SIG-M5 (cell line): ENCODE data around the gene UMAD1.

Experiments
- DNase-seq: peaks from one replicate; lab custom pipeline; 2025; lab: John Stamatoyannopoulos, UW

UMAD1 gene

GRCh38 chr7:7693881-7694280 lies 53.3 kb downstream of the UMAD1 start:
- no peak for DNase-seq

DNA sequence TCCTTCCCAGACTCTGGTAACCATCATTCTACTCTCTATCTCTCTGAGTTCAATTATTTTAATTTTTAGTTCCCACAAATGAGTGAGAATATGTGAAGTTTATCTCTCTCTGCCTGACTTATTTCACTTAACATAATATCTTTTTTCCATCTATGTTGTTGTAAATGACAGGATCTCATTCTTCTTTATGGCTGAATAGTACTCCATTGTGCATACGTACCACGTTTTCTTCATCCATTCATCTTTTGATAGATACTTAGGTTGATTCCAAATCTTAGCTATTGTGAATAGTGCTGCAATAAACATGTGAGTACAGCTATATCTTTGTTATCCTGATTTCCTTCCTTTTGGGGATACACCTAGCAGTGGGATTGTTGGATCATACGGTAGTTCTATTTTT lies 54.0 kb downstream of the UMAD1 start:
- DNase-seq, result no peak

DNA sequence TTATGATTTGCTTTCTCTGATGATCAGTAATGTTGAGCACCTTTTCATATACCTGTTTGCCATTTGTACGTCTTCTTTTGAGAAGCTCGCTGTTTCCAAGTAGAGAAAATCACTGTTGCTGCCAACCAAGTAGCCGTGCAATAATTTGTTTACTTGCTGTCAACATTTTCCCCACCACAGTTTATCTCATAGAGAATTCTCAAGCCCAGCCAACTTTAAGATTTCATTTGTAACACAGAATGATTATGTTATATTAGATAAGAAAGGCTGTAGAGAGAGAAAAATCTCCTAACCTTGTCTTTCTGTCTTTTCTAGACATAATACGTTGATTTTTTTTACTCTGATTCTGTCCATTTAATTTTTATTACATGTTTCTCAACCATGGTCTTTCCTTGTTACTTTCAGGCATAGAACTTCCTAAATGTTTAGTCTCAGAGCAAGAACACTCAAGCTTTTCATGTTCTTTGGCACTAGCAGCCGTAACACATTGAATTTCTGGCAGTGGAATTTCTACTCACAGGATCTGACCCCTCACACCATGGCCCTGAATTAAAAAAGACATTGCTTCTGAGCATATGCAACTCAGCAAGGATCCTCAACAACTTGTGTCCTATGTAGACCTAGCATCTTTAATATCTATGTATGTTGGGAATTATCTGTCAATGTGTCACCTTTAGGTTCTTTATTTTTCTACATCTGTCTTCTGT lies 54.7 kb downstream of the UMAD1 start:
- DNase-seq, result no peak

- no peak for DNase-seq
Measured at GRCh38 chr7:7696458-7697119, 56.0 kb downstream of the UMAD1 start.

- DNase-seq, result no peak
Measured at GRCh38 chr7:7698930-7699329, 58.4 kb downstream of the UMAD1 start.

- no peak for DNase-seq
Measured at GRCh38 chr7:7699380-7699779, 58.8 kb downstream of the UMAD1 start.

DNA sequence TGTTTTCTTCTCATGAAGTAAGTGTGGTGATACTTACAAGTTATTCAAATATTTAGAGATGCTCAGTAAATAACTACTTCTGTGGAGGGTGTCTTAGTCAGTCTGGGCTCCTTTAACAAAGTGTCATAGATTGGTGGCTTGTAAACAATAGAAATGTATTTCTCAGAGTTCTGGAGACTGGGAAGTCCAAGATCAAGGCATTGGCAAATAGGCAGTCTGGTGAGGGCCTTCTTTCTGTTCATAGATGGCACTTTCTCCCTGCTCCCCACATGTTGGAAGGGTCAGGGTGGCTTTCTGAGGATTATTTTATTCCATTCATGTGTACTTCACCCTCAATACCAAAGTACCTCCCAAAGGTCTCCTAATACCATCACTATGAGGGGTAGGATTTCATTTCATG lies 59.4 kb downstream of the UMAD1 start:
- no peak for DNase-seq

DNA sequence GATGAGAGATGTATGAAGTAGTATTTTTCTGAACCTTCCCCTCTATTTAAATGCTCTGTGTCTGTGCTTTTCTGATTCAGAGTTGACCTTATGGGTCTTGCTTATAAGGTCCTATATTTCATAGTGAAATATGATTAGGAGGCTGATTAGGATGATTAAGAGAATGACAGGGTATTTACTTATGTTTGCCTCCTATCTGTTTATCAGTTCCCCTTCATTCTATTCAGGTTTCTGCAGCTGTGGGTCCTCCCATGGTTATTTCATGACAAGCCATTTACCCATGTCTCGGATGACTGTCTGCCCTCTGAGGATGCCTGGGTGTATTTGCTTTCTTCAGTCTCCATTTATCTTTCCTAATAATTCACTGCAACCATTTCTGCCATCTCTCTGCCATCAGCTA lies 61.0 kb downstream of the UMAD1 start:
- DNase-seq, result no peak

- no peak for DNase-seq
Measured at GRCh38 chr7:7702826-7703225, 62.3 kb downstream of the UMAD1 start.

DNA sequence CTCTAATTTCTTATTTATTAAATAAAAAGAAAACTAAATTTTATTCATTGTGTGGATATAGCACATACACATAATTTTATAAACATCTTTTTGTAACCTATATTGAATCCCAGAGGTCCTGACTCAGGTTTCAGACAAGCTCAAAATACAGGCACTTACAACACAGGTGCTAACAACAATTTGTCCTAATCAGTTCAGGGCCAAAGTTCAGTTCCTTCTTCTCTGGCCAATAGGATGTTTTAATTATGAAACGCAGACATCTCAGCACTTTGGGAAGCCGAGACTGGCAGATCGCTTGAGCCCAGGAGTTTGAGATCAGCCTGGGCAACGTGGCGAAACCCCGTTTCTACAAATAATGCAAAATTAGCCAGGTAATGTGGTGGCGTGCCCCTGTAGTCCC lies 62.9 kb downstream of the UMAD1 start:
- no peak for DNase-seq

GRCh38 chr7:7704867-7705266 lies 64.3 kb downstream of the UMAD1 start:
- DNase-seq, result no peak

DNA sequence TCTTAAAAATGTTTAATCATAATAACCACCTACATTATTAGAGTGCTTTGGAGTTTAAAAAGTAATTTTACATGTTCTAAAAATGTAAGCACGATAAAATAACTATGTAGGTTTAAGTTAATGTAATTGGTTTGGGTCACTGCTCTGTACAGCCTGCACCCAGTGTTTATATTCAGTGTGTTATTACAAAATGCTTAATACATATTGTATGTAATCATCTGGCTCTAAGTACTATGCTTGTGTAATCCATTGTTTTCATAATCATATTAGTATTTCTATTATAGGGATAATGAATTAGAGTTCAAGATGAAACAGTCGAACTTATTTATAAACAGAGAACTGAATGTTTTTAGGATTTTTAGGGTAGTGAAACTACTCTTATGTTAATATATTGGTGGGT lies 64.8 kb downstream of the UMAD1 start:
- DNase-seq, result no peak

DNA sequence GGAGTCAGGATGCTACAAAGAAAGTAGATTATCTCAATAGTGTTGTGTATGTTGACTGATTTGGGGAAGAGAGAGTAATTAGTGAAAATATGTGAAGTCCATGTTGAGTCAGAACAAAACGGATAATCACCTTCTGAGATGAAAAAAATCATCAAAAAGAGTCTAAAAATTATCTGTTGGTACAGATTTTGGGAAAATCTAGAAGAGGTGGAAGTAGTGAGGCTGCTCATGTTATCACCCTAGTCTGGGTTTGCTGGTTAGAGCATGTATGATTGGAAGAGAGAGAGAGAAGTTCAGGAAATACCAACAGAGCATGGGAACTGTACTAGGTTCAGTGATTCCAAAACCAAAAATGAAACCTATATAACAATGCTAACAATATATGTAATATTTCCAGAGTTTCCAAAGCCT lies 65.6 kb downstream of the UMAD1 start:
- no peak for DNase-seq

- DNase-seq, result no peak
Measured at GRCh38 chr7:7706556-7707172, 66.1 kb downstream of the UMAD1 start.

DNA sequence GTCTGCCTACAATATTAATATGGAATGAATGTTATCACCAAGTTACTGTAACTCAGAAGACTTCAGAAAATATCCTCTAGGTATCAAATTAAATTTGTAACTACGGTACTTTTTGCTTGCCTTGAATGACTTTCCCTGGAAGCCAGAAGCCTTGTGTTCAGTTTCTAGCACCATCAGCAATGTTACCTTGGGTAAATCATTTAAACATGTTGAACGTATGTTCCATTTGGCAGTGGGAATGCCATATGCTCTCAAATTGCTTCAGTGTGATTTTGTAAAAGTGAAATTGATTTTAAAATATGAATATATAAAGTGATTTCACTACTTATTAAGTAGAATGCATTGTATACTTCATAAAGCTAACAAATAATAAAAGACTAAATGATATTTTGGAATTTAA lies 66.7 kb downstream of the UMAD1 start:
- DNase-seq, result no peak

- no peak for DNase-seq
Measured at GRCh38 chr7:7707806-7708205, 67.3 kb downstream of the UMAD1 start.

- no peak for DNase-seq
Measured at GRCh38 chr7:7709291-7709690, 68.7 kb downstream of the UMAD1 start.

GRCh38 chr7:7710469-7710868 lies 69.9 kb downstream of the UMAD1 start:
- DNase-seq, result no peak

DNA sequence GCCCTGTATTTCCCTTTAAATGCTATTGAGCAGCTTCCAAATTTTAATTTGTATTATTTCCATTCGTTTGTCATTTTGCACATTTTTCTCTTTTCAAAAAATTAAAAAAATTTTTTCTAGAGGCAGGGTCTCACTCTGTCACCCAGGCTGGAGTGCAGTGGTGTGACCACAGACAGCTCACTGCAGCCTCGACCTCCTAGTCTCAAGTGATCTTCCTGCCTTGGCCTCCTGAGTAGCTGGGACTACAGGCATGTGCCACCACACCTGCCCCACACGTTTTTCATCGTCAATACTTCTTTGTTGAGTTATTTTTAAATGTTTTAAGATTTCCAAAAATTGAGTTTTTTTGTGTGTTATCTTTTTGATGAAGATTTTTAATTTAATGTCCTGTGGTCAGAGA lies 73.2 kb downstream of the UMAD1 start:
- DNase-seq, result no peak

- DNase-seq, result no peak
Measured at GRCh38 chr7:7718492-7718891, 77.9 kb downstream of the UMAD1 start, which contains the start of gene RPA3. RPA3 (minus strand) TSS chr7:7718607; CDS start chr7:7640418, 78,189 bp downstream.

GRCh38 chr7:7719236-7719635 lies 78.7 kb downstream of the UMAD1 start:
- peak; percentile 16 for DNase-seq

- no peak for DNase-seq
Measured at GRCh38 chr7:7720193-7720592, 79.6 kb downstream of the UMAD1 start.
